H9 (cell line): ENCODE results near the gene NBL1. TPM values are rescaled to one million over a fixed set of nuclear protein-coding genes. Genes with fewer than 3 reads are reported as not detected.

Experiments used
- DNase-seq: peaks from one replicate; pipeline ENCODE4 v3.0.0-alpha.2; 2017
- H2AFZ ChIP-seq: one replicate; pipeline ENCODE4 v1.6.1; 2013; ENCODE audit warnings: mild to moderate bottlenecking, low read length, control low read depth, moderate library complexity
- H2AK5ac ChIP-seq: 2 replicates; pipeline ENCODE4 v1.6.1; 2013; ENCODE audit warnings: low read length, control low read depth, mixed read lengths; ENCODE audit not compliant: insufficient read length
- H2BK120ac ChIP-seq: one replicate; pipeline ENCODE4 v1.6.1; 2013; ENCODE audit warnings: low read depth, mild to moderate bottlenecking, low read length, control low read depth, inconsistent platforms; ENCODE audit not compliant: poor library complexity, severe bottlenecking
- H2BK12ac ChIP-seq: 2 replicates; pipeline ENCODE4 v1.6.1; 2013; ENCODE audit warnings: low read length, control low read depth, mixed read lengths, low read depth; ENCODE audit not compliant: insufficient read length
- H2BK15ac ChIP-seq: 2 replicates; pipeline ENCODE4 v1.6.1; 2013; ENCODE audit warnings: low read depth, low read length, control low read depth
- H2BK20ac ChIP-seq: one replicate; pipeline ENCODE4 v1.6.1; 2013; ENCODE audit warnings: low read depth, mild to moderate bottlenecking, low read length, control low read depth, inconsistent platforms; ENCODE audit not compliant: poor library complexity, severe bottlenecking
- H2BK5ac ChIP-seq: 2 replicates; pipeline ENCODE4 v1.6.1; 2013; ENCODE audit warnings: low read length, control low read depth, mixed read lengths; ENCODE audit not compliant: insufficient read length
- H3K14ac ChIP-seq: 2 replicates; pipeline ENCODE4 v1.6.1; 2013; ENCODE audit warnings: low read length, control low read depth; ENCODE audit not compliant: insufficient read depth
- H3K18ac ChIP-seq: 2 replicates; pipeline ENCODE4 v1.6.1; 2013; ENCODE audit warnings: low read depth, mild to moderate bottlenecking, mixed read lengths, low read length, control low read depth; ENCODE audit not compliant: insufficient read length
- H3K23ac ChIP-seq: 2 replicates; pipeline ENCODE4 v1.6.1; 2013; ENCODE audit warnings: low read length, control low read depth, mixed read lengths, low read depth; ENCODE audit not compliant: insufficient read length
- H3K23me2 ChIP-seq: 2 replicates; pipeline ENCODE4 v1.6.1; 2013; ENCODE audit warnings: low read depth, mild to moderate bottlenecking, mixed read lengths, low read length, control low read depth; ENCODE audit not compliant: insufficient read length, poor library complexity, severe bottlenecking
- H3K27ac ChIP-seq: 2 replicates; pipeline ENCODE4 v1.5.1; 2013; ENCODE audit warnings: low read length, control low read depth, mixed read lengths, low read depth; ENCODE audit not compliant: insufficient read length
- H3K27me3 ChIP-seq: 2 replicates; pipeline ENCODE4 v1.6.1; 2013; ENCODE audit warnings: low read length, control low read depth, inconsistent platforms; ENCODE audit not compliant: insufficient read depth
- H3K4ac ChIP-seq: 2 replicates; pipeline ENCODE4 v1.6.1; 2013; ENCODE audit warnings: low read depth, mild to moderate bottlenecking, control low read depth, inconsistent platforms, low read length, moderate library complexity
- H3K4me1 ChIP-seq: 2 replicates; pipeline ENCODE4 v1.6.1; 2013; ENCODE audit warnings: low read length, control low read depth, inconsistent platforms; ENCODE audit not compliant: insufficient read depth
- H3K4me2 ChIP-seq: 2 replicates; pipeline ENCODE4 v1.6.1; 2013; ENCODE audit warnings: low read length, control low read depth, mixed read lengths; ENCODE audit not compliant: insufficient read length, insufficient read depth
- H3K56ac ChIP-seq: 2 replicates; pipeline ENCODE4 v1.6.1; 2013; ENCODE audit warnings: low read depth, mild to moderate bottlenecking, mixed read lengths, low read length, control low read depth; ENCODE audit not compliant: insufficient read length
- H3K79me1 ChIP-seq: 2 replicates; pipeline ENCODE4 v1.6.1; 2013; ENCODE audit warnings: low read depth, mild to moderate bottlenecking, moderate library complexity, low read length, control low read depth, inconsistent platforms; ENCODE audit not compliant: insufficient read depth, poor library complexity, severe bottlenecking
- H3K79me2 ChIP-seq: 2 replicates; pipeline ENCODE4 v1.6.1; 2013; ENCODE audit warnings: low read length, control low read depth, inconsistent platforms; ENCODE audit not compliant: insufficient read depth
- H3K9ac ChIP-seq: 2 replicates; pipeline ENCODE4 v1.6.1; 2013; ENCODE audit warnings: low read length, control low read depth, mixed read lengths; ENCODE audit not compliant: insufficient read length; ENCODE audit errors: extremely low read depth
- H3K9me3 ChIP-seq: one replicate; pipeline ENCODE4 v1.6.1; 2013; ENCODE audit warnings: low read depth, low read length, inconsistent platforms; ENCODE audit not compliant: control insufficient read depth
- H3T11ph ChIP-seq: one replicate; pipeline ENCODE4 v1.6.1; 2013; ENCODE audit warnings: mild to moderate bottlenecking, low read length, control low read depth, inconsistent platforms
- H4K20me1 ChIP-seq: one replicate; pipeline ENCODE4 v1.6.1; 2013; ENCODE audit not compliant: control insufficient read depth, insufficient read length, insufficient read depth
- H4K5ac ChIP-seq: 2 replicates; pipeline ENCODE4 v1.6.1; 2013; ENCODE audit warnings: low read depth, mild to moderate bottlenecking, mixed read lengths, low read length, control low read depth; ENCODE audit not compliant: insufficient read length
- H4K8ac ChIP-seq: replicated peaks from 2 replicates; pipeline ENCODE4 v1.6.1; 2013; ENCODE audit warnings: low read length, control low read depth, mixed read lengths, low read depth; ENCODE audit not compliant: insufficient read length
- H4K91ac ChIP-seq: 2 replicates; pipeline ENCODE4 v1.6.1; 2013; ENCODE audit warnings: low read depth, mild to moderate bottlenecking, moderate library complexity, mixed read lengths, low read length, control low read depth; ENCODE audit not compliant: insufficient read length
- H3K27ac Mint-ChIP-seq, 3 experiments: 2 replicates in 2 of 3; 3 replicates in 1 of 3; pipeline ENCODE4 v1.8.0; 2020 to 2021; ENCODE audit warnings: mixed read lengths in 3 of 3, mild to moderate bottlenecking in 1 of 3, moderate library complexity in 1 of 3
- H3K27me3 Mint-ChIP-seq: 2 replicates; pipeline ENCODE4 v1.8.0; 2021; ENCODE audit warnings: low read depth, mild to moderate bottlenecking, moderate library complexity, mixed read lengths
- H3K36me3 Mint-ChIP-seq, 3 experiments: 2 replicates in 2 of 3; 3 replicates in 1 of 3; pipeline ENCODE4 v1.8.0; 2020 to 2021; ENCODE audit warnings: low read depth in 3 of 3, mixed read lengths in 3 of 3; ENCODE audit not compliant: insufficient read depth in 1 of 3
- H3K4me1 Mint-ChIP-seq, 2 experiments: 2 replicates each; pipeline ENCODE4 v1.8.0; 2020; ENCODE audit warnings: mixed read lengths in 2 of 2
- H3K4me3 Mint-ChIP-seq, 2 experiments: 2 replicates in 1 of 2; 3 replicates in 1 of 2; pipeline ENCODE4 v1.8.0; 2020 to 2021; ENCODE audit warnings: mild to moderate bottlenecking in 2 of 2, mixed read lengths in 2 of 2, moderate library complexity in 1 of 2
- H3K9me3 Mint-ChIP-seq, 2 experiments: 2 replicates in 1 of 2; 3 replicates in 1 of 2; pipeline ENCODE4 v1.8.0; 2020; ENCODE audit warnings: mild to moderate bottlenecking in 2 of 2, mixed read lengths in 2 of 2, moderate library complexity in 1 of 2
- WGBS: extraction: QIAGEN DNeasy Blood & Tissue Kit; methylation state at CpG from one replicate; pipeline ENCODE4 v1.1.7; 2013; ENCODE audit warnings: missing lambda C conversion rate, low lambda C conversion rate, mixed read lengths; ENCODE audit not compliant: insufficient read length; ENCODE audit errors: extremely low coverage; 5-methylcytosine and 5-hydroxymethylcytosine counted together
- total RNA-seq: library from RNA; stranded (reverse); gene quantifications from 2 replicates; pipeline ENCODE4 v1.2.1, GENCODE V29; 2021
- TF ChIP-seq, protein P1 (sequence below): fragments of 200-600 bp; sonication (generic); conservative IDR thresholded peaks from 3 replicates; pipeline ENCODE4 v1.8.0; 2021; ENCODE audit warnings: antibody characterized with exemption, mild to moderate bottlenecking

NBL1 gene
- total RNA-seq, 1 experiment from 2014 or later = 6.4 TPM

DNA sequence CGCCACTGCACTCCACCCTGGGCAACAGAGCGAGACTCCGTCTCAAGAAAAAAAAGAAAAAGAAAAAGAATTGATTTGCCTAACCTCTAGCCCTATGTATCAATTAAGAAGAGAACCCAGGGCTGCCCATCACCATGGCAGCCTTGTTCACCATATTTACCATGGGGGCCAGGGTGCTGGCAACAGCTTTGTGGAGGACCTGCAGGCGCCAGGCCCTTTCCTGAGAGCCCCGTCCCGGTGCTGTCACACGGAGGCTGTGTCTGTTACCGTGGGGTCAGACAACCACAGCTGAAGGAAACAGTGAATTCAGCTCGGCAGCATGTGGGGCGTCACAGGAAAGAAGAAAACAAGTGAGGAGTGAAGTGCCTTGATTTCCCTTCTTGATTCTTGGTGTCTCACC lies 6.5 kb upstream of the NBL1 start:
- Histone ChIP-seq H3K14ac (no peak overlapping the region), H3K79me1 (no peaks in the 10 kb centered on the region), H4K8ac (no peak overlapping the region), H2AK5ac (no peak overlapping the region), H3K56ac (no peak overlapping the region), H3K27me3 (peaks cover 2% of the 10 kb centered on the region; the same call in 1 of the 2 replicates), H2BK120ac (no peak overlapping the region), H3K79me2 (no peaks in the 10 kb centered on the region), H3K9ac (no peak overlapping the region), H4K20me1 (no peaks in the 10 kb centered on the region), H3K9me3 (no peaks in the 10 kb centered on the region), H3T11ph (no peak overlapping the region), H4K5ac (no peak overlapping the region), H4K91ac (no peak overlapping the region), H3K4me1 (no peaks in the 10 kb centered on the region; the same call in 1 of the 2 replicates), H3K23me2 (no peaks in the 10 kb centered on the region), H3K27ac (no peak overlapping the region), H2BK15ac (no peak overlapping the region), H3K4ac (no peak overlapping the region), H2AFZ (no peak overlapping the region), H2BK12ac (no peak overlapping the region), H2BK20ac (no peak overlapping the region), H2BK5ac (no peak overlapping the region), H3K18ac (no peak overlapping the region), H3K23ac (no peak overlapping the region), H3K4me2 (no peak overlapping the region)
- Mint-ChIP-seq H3K27me3 (peaks cover 23% of the 10 kb centered on the region), H3K9me3 (no peaks in the 10 kb centered on the region), H3K4me1 (peaks cover 12 to 14% of the 10 kb centered on the region in 2 experiments), H3K27ac (no peak overlapping the region), H3K4me3 (no peak overlapping the region), H3K36me3 (no peaks in the 10 kb centered on the region)
- no peak for DNase-seq
- TF ChIP-seq, protein P1, sequence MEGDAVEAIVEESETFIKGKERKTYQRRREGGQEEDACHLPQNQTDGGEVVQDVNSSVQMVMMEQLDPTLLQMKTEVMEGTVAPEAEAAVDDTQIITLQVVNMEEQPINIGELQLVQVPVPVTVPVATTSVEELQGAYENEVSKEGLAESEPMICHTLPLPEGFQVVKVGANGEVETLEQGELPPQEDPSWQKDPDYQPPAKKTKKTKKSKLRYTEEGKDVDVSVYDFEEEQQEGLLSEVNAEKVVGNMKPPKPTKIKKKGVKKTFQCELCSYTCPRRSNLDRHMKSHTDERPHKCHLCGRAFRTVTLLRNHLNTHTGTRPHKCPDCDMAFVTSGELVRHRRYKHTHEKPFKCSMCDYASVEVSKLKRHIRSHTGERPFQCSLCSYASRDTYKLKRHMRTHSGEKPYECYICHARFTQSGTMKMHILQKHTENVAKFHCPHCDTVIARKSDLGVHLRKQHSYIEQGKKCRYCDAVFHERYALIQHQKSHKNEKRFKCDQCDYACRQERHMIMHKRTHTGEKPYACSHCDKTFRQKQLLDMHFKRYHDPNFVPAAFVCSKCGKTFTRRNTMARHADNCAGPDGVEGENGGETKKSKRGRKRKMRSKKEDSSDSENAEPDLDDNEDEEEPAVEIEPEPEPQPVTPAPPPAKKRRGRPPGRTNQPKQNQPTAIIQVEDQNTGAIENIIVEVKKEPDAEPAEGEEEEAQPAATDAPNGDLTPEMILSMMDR = no peak
- no CpG with 5 or more reads among the region's 10 CpGs for WGBS
